Globus pallidus (tissue), 1 donor: Measurements from ENCODE around the gene PALMD.

Source experiments
- DNase-seq: peaks from one replicate; pipeline ENCODE4 v3.0.0-alpha.2; 2015; ENCODE audit warnings: low spot score

Gene PALMD

GRCh38 chr1:99661780-99662179 lies 15.9 kb downstream of the PALMD start:
- no peak for DNase-seq

- DNase-seq = peak; percentile 20
These were observed 16.7 kb downstream of the PALMD start for GRCh38 chr1:99662539-99663080.

GRCh38 chr1:99663501-99663900 lies 17.6 kb downstream of the PALMD start:
- no peak for DNase-seq

GRCh38 chr1:99665212-99665611 lies 19.3 kb downstream of the PALMD start:
- DNase-seq = no peak

- DNase-seq = no peak
These were observed 23.5 kb downstream of the PALMD start for GRCh38 chr1:99669376-99669775.

GRCh38 chr1:99669821-99670220 lies 23.9 kb downstream of the PALMD start:
- no peak for DNase-seq

- no peak for DNase-seq
These were observed 24.7 kb downstream of the PALMD start for GRCh38 chr1:99670583-99670982.

GRCh38 chr1:99672038-99672437 lies 26.1 kb downstream of the PALMD start:
- no peak for DNase-seq

- DNase-seq = no peak
These were observed 26.8 kb downstream of the PALMD start for GRCh38 chr1:99672530-99673213.

GRCh38 chr1:99673315-99673714 lies 27.4 kb downstream of the PALMD start:
- DNase-seq = no peak

- no peak for DNase-seq
These were observed 28.5 kb downstream of the PALMD start for GRCh38 chr1:99674115-99675064.

GRCh38 chr1:99675292-99675691 lies 29.4 kb downstream of the PALMD start:
- no peak for DNase-seq

- no peak for DNase-seq
These were observed 30.1 kb downstream of the PALMD start for GRCh38 chr1:99675994-99676393.

- DNase-seq = no peak
These were observed 31.0 kb downstream of the PALMD start for GRCh38 chr1:99676876-99677275.

GRCh38 chr1:99677416-99677815 lies 31.5 kb downstream of the PALMD start:
- no peak for DNase-seq

- DNase-seq = no peak
These were observed 34.4 kb downstream of the PALMD start for GRCh38 chr1:99680270-99680669.

- no peak for DNase-seq
These were observed 35.7 kb downstream of the PALMD start for GRCh38 chr1:99681583-99681982.

- no peak for DNase-seq
These were observed 36.4 kb downstream of the PALMD start for GRCh38 chr1:99682291-99682751.

- DNase-seq = peak; percentile 72
These were observed 39.7 kb downstream of the PALMD start for GRCh38 chr1:99685516-99686180.

GRCh38 chr1:99691175-99691574 lies 45.3 kb downstream of the PALMD start:
- DNase-seq = no peak

GRCh38 chr1:99696616-99697015 lies 50.7 kb downstream of the PALMD start:
- DNase-seq = no peak

- DNase-seq = no peak
These were observed 51.7 kb downstream of the PALMD start for GRCh38 chr1:99697580-99697979.
